Measurements from ENCODE around the gene FAM53B.

GRCh38 chr10:124755581-124755980, 11.4 kb upstream of the FAM53B start:
- no peak for TF ChIP-seq POLR2A (IDR thresholded peaks at IDR 0.05)
- no peak for TF ChIP-seq POLR2AphosphoS5 (IDR thresholded peaks at IDR 0.05)
- no peak for TF ChIP-seq CTCF (IDR thresholded peaks at IDR 0.05)
- TF ChIP-seq EP300 (IDR thresholded peaks at IDR 0.05), result no peak
